ENCODE data around the gene ENOX2.

ENOX2 gene

GRCh38 chrX:130645955-130646583, 256.9 kb downstream of the ENOX2 start:
- no peak for DNase-seq (ENCODE audit: low read depth in 1 of 2, low spot score in 1 of 2)

GRCh38 chrX:130637591-130637990, 265.4 kb downstream of the ENOX2 start:
- DNase-seq (ENCODE audit: low read depth in 1 of 2, low spot score in 1 of 2), result no peak

GRCh38 chrX:130636277-130636676, 266.7 kb downstream of the ENOX2 start:
- no peak for DNase-seq (ENCODE audit: low read depth in 1 of 2, low spot score in 1 of 2)

- DNase-seq (ENCODE audit: low read depth in 1 of 2, low spot score in 1 of 2), result no peak
Observed at GRCh38 chrX:130631011-130631410, 272.0 kb downstream of the ENOX2 start.

- no peak for DNase-seq (ENCODE audit: low read depth in 1 of 2, low spot score in 1 of 2)
Observed at GRCh38 chrX:130628516-130628915, 274.5 kb downstream of the ENOX2 start.

GRCh38 chrX:130626521-130626920, 276.5 kb downstream of the ENOX2 start:
- no peak for DNase-seq (ENCODE audit: low read depth in 1 of 2, low spot score in 1 of 2)

GRCh38 chrX:130625386-130625785, 277.6 kb downstream of the ENOX2 start:
- no peak for DNase-seq (ENCODE audit: low read depth in 1 of 2, low spot score in 1 of 2)

GRCh38 chrX:130623518-130623917, 279.5 kb downstream of the ENOX2 start:
- no peak for DNase-seq (ENCODE audit: low read depth in 1 of 2, low spot score in 1 of 2)

- no peak for DNase-seq (ENCODE audit: low read depth in 1 of 2, low spot score in 1 of 2)
Observed at GRCh38 chrX:130615941-130616340, 287.1 kb downstream of the ENOX2 start.

- no peak for DNase-seq (ENCODE audit: low read depth in 1 of 2, low spot score in 1 of 2)
Observed at GRCh38 chrX:130607431-130607830, 295.6 kb downstream of the ENOX2 start.

GRCh38 chrX:130606425-130606824, 296.6 kb downstream of the ENOX2 start:
- no peak for DNase-seq (ENCODE audit: low read depth in 1 of 2, low spot score in 1 of 2)

- DNase-seq (ENCODE audit: low read depth in 1 of 2, low spot score in 1 of 2), result no peak
Observed at GRCh38 chrX:130604882-130605281, 298.1 kb downstream of the ENOX2 start.

GRCh38 chrX:130594453-130594916, 308.5 kb downstream of the ENOX2 start:
- no peak for DNase-seq (ENCODE audit: low read depth in 1 of 2, low spot score in 1 of 2)

GRCh38 chrX:130593911-130594310, 309.1 kb downstream of the ENOX2 start:
- no peak for DNase-seq (ENCODE audit: low read depth in 1 of 2, low spot score in 1 of 2)

- no peak for DNase-seq (ENCODE audit: low read depth in 1 of 2, low spot score in 1 of 2)
Observed at GRCh38 chrX:130592204-130592603, 310.8 kb downstream of the ENOX2 start.

GRCh38 chrX:130578906-130579305, 324.1 kb downstream of the ENOX2 start:
- no peak for DNase-seq (ENCODE audit: low read depth in 1 of 2, low spot score in 1 of 2)

GRCh38 chrX:130577431-130577830, 325.6 kb downstream of the ENOX2 start:
- DNase-seq (ENCODE audit: low read depth in 1 of 2, low spot score in 1 of 2), result no peak

GRCh38 chrX:130575831-130576389, 327.1 kb downstream of the ENOX2 start:
- DNase-seq (ENCODE audit: low read depth in 1 of 2, low spot score in 1 of 2), result no peak

Measured in activated CD4-positive, alpha-beta T cell treated with anti-CD3 and anti-CD28 coated beads, Interleukin-2, amount 50 U/mL, for 24 hours (primary cell).